Stimulated activated CD4-positive, alpha-beta T cell treated with anti-CD3 and anti-CD28 coated beads, TNF-alpha, amount 100 ng/mL, for 1 hour (primary cell): ENCODE measurements around the gene NSUN6.

Source experiments
- DNase-seq, 3 donors: peaks; one replicate each; pipeline ENCODE4 v3.0.0-alpha.2; 2020; ENCODE audit warnings: low read depth in 3 of 3, low spot score in 1 of 3

NSUN6 gene

GRCh38 chr10:18563003-18563726 lies 88.2 kb downstream of the NSUN6 start:
- no peak for DNase-seq

GRCh38 chr10:18561861-18562551 lies 89.4 kb downstream of the NSUN6 start:
- no peak for DNase-seq

GRCh38 chr10:18557960-18558359 lies 93.4 kb downstream of the NSUN6 start:
- no peak for DNase-seq

- no peak for DNase-seq
These were observed 94.8 kb downstream of the NSUN6 start for GRCh38 chr10:18556522-18557147.

GRCh38 chr10:18554479-18554878 lies 96.9 kb downstream of the NSUN6 start:
- DNase-seq: no peak

GRCh38 chr10:18551473-18551872 lies 99.9 kb downstream of the NSUN6 start:
- no peak for DNase-seq

- no peak for DNase-seq
These were observed 102.3 kb downstream of the NSUN6 start for GRCh38 chr10:18549105-18549504.

- DNase-seq: no peak
These were observed 105.6 kb downstream of the NSUN6 start for GRCh38 chr10:18545621-18546305.

- no peak for DNase-seq
These were observed 108.6 kb downstream of the NSUN6 start for GRCh38 chr10:18542832-18543231.

- no peak for DNase-seq
These were observed 111.2 kb downstream of the NSUN6 start for GRCh38 chr10:18540195-18540594.

- DNase-seq: no peak
These were observed 112.1 kb downstream of the NSUN6 start for GRCh38 chr10:18539335-18539734.

GRCh38 chr10:18533896-18534295 lies 117.5 kb downstream of the NSUN6 start:
- no peak for DNase-seq

- DNase-seq: no peak
These were observed 118.4 kb downstream of the NSUN6 start for GRCh38 chr10:18532881-18533535.

GRCh38 chr10:18528292-18528691 lies 123.1 kb downstream of the NSUN6 start:
- DNase-seq: no peak

GRCh38 chr10:18527687-18528086 lies 123.7 kb downstream of the NSUN6 start:
- DNase-seq: no peak

GRCh38 chr10:18523858-18524257 lies 127.5 kb downstream of the NSUN6 start:
- no peak for DNase-seq

- DNase-seq: no peak
These were observed 128.4 kb downstream of the NSUN6 start for GRCh38 chr10:18523025-18523424.

GRCh38 chr10:18516851-18517250 lies 134.5 kb downstream of the NSUN6 start:
- no peak for DNase-seq

- DNase-seq: no peak
These were observed 136.8 kb downstream of the NSUN6 start for GRCh38 chr10:18514537-18514936.

GRCh38 chr10:18508587-18508986 lies 142.8 kb downstream of the NSUN6 start:
- no peak for DNase-seq

GRCh38 chr10:18505456-18506118 lies 145.8 kb downstream of the NSUN6 start:
- DNase-seq: no peak
